ENCODE data around the gene SLC8A2.
"Not testable (repeated sequence)": the region's sequence is repeated elsewhere in the genome, so short reads cannot be mapped to it uniquely, and the experiment has no call there.

SLC8A2 gene

GRCh38 chr19:47413941-47414340 is 57.8 kb downstream of the SLC8A2 start:
- no peaks in the 10 kb centered on the region for H3K9me3 ChIP-seq (ENCODE audit: severe bottlenecking)
- TF ChIP-seq CTCF (IDR thresholded peaks at IDR 0.05; ENCODE audit: low read depth, low read length), result no peak
- peaks cover 12% of the 10 kb centered on the region for H3K36me3 ChIP-seq
- DNase-seq, result no peak
- no peaks in the 10 kb centered on the region for H3K27me3 ChIP-seq (ENCODE audit: insufficient read depth, low read depth, severe bottlenecking)
- H3K27ac ChIP-seq, result no peak overlapping the region
- no peak overlapping the region for H3K4me3 ChIP-seq (ENCODE audit: low read depth, low read length)

DNA sequence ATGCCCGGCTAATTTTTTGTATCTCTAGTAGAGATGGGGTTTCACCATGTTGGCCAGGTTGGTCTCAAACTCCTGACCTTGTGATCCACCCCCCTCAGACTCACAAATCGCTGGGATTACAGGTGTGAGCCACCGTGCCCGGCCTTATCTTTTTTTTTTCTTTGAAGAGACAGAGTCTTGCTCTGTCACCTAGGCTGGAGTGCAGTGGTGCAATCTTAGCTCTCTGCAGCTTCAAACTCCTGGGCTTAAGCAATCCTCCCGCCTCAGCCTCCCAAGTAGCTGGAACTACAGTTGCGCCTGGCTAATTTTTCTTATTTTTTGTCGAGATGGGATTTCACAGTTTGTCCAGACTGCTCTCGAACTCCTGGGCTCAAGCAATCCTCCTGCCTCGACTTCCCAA is 60.0 kb downstream of the SLC8A2 start:
- peaks cover 19% of the 10 kb centered on the region for H3K36me3 ChIP-seq
- H3K27me3 ChIP-seq (ENCODE audit: insufficient read depth, low read depth, severe bottlenecking); DNase-seq; H3K4me3 ChIP-seq (ENCODE audit: low read depth, low read length); H3K27ac ChIP-seq; H3K9me3 ChIP-seq (ENCODE audit: severe bottlenecking): not testable (repeated sequence)

GRCh38 chr19:47411101-47411500 is 60.6 kb downstream of the SLC8A2 start:
- Histone ChIP-seq H3K9me3 (ENCODE audit: severe bottlenecking) (no peaks in the 10 kb centered on the region), H3K27ac (no peak overlapping the region), H3K36me3 (peaks cover 13% of the 10 kb centered on the region), H3K27me3 (ENCODE audit: insufficient read depth, low read depth, severe bottlenecking) (no peaks in the 10 kb centered on the region), H3K4me3 (ENCODE audit: low read depth, low read length) (no peak overlapping the region)
- no peak for TF ChIP-seq CTCF (IDR thresholded peaks at IDR 0.05; ENCODE audit: low read depth, low read length)
- no peak for DNase-seq

DNA sequence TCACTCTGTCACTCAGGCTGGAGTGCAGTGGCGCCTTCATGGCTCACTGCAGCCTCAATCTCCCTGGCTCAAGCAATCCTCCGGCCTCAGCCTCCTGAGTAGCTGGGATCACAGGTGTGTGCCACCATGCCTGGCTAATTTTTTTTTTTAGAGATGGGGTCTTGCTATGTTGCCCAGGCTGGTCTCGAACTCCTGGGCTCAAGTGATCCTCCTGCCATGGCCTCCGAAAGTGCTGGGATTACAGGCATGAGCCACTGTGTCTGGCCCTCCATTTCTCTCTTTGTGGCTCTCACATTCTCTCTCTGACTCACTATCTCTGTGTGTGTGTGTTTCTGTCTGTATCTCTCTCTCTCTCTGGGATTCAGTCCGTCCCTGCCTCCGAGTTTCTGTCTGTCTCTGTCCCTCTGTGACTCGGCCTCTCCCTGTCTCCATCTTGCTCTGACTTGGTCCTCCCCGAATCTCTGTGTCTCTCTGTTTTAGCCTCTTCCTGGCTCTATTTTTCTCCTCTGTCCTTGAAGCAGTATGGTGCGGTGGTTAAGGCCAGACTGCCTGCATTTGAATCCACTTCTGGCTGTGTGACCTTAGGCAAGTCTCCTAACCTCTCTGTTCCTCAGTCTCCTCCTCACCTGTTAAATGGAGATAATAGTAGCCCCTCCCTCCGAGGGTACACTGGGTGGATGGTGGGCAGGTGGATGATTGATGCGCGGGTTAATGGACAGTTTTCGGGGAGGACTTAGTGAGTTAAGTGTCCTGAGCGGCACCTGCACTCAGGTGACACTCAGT is 63.3 kb downstream of the SLC8A2 start:
- DNase-seq, result no peak
- H3K27me3 ChIP-seq (ENCODE audit: insufficient read depth, low read depth, severe bottlenecking), result no peaks in the 10 kb centered on the region
- TF ChIP-seq CTCF (IDR thresholded peaks at IDR 0.05; ENCODE audit: low read depth, low read length), result no peak
- peaks cover 10% of the 10 kb centered on the region for H3K36me3 ChIP-seq
- H3K4me3 ChIP-seq (ENCODE audit: low read depth, low read length), result no peak overlapping the region
- no peak overlapping the region for H3K27ac ChIP-seq
- no peaks in the 10 kb centered on the region for H3K9me3 ChIP-seq (ENCODE audit: severe bottlenecking)

- Histone ChIP-seq H3K36me3 (peaks cover 10% of the 10 kb centered on the region), H3K9me3 (ENCODE audit: severe bottlenecking) (no peaks in the 10 kb centered on the region), H3K27me3 (ENCODE audit: insufficient read depth, low read depth, severe bottlenecking) (no peaks in the 10 kb centered on the region), H3K4me3 (ENCODE audit: low read depth, low read length) (no peak overlapping the region), H3K27ac (no peak overlapping the region)
- no peak for TF ChIP-seq CTCF (IDR thresholded peaks at IDR 0.05; ENCODE audit: low read depth, low read length)
- no peak for DNase-seq
Observed at GRCh38 chr19:47407417-47407774, 64.3 kb downstream of the SLC8A2 start.

DNA sequence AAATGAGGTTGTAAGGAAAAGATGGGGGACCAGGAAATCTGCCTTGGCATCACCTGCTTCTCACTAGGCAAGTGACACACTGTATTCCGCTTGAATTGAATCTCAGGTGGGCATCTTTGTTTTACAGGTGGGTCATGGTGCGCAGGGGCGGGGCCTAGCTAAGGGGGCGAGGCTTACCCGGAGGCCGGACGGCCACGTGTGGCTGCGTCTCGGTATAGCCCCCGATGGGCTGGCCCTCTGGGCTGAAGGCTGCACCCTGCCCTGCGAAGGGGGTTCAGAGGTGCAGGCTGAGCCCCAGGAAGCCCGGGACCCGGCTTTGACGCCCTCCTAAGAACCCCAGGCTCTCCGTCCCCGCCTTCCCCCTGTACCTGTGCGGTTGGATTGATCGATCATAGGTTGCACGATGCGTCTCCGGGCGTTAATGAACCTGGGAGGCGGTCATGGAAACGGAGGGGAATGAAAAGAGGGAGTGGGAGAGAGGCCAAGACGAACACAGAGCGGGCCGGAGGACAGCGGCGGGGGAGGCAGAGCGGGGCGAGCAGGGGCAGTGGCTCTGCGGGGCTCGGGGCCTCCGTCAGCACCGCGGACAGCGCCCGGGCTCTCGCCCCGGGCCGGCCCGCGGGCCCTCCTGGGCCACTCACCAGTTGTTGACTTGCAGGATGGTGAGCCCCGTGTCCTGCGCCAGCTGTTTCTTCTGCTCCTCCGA is 64.8 kb downstream of the SLC8A2 start:
- Histone ChIP-seq H3K9me3 (ENCODE audit: severe bottlenecking) (no peaks in the 10 kb centered on the region), H3K27me3 (ENCODE audit: insufficient read depth, low read depth, severe bottlenecking) (no peaks in the 10 kb centered on the region), H3K4me3 (ENCODE audit: low read depth, low read length) (no peak overlapping the region), H3K36me3 (peaks cover 10% of the 10 kb centered on the region), H3K27ac (no peak overlapping the region)
- DNase-seq, result no peak
- no peak for TF ChIP-seq CTCF (IDR thresholded peaks at IDR 0.05; ENCODE audit: low read depth, low read length)

Measured in WERI-Rb-1 (cell line).